ENCODE results near the gene DNM3. TPM values are rescaled to one million over a fixed set of nuclear protein-coding genes. Genes with fewer than 3 reads are reported as not detected.

The DNM3 gene
- total and polyA plus RNA-seq, 2 of the 8 experiments (the other 6 are each of a cell fraction or from before 2014, with no cell fraction given): 2.0 to 8.5 TPM

- ChIA-PET CTCF (ENCODE audit: partially characterized antibody) (interaction anchor here (1.0 to 1.4 kb wide), 2 partner anchors 12 to 13 kb away, joined by 3 to 4 read pairs; no protein-coding TSS in a partner anchor), POLR2A (ENCODE audit: partially characterized antibody) (no interaction called here)
- Histone ChIP-seq H3K23me2 (ENCODE audit: low read depth, low read length) (no peaks in the 10 kb centered on the region), H2BK20ac (ENCODE audit: low read length) (no peak overlapping the region), H3K9me3 (ENCODE audit: insufficient read depth in 2 of 2, low read depth in 1 of 2, low read length in 1 of 2) (peaks cover 0 to 5% of the 10 kb centered on the region in 2 experiments; a peak in 2 of 4 replicates), H4K91ac (replicated peaks; ENCODE audit: insufficient read length, low read length) (no peak overlapping the region), H4K8ac (ENCODE audit: extremely low read depth, insufficient read depth, low read length) (no peak overlapping the region), H3K4me2 (ENCODE audit: insufficient read depth in 1 of 2, low read depth in 2 of 2, low read length in 2 of 2) (no peak overlapping the region), H4K5ac (ENCODE audit: insufficient read length, low read depth, low read length) (no peak overlapping the region), H2BK5ac (ENCODE audit: low read depth, low read length) (no peak overlapping the region), H3K27me3 (replicated peaks in 1 of 4; ENCODE audit: control insufficient read depth in 3 of 4, extremely low read depth in 1 of 4, insufficient read depth in 3 of 4, low read length in 3 of 4) (no peaks in the 10 kb centered on the region), H3K79me1 (ENCODE audit: low read depth, low read length) (no peaks in the 10 kb centered on the region), H3K9ac (replicated peaks in 1 of 4; ENCODE audit: extremely low read depth in 1 of 4, low read depth in 3 of 4, low read length in 3 of 4) (no peak overlapping the region), H3K79me2 (ENCODE audit: control insufficient read depth in 1 of 2, insufficient read depth in 2 of 2, low read length in 2 of 2) (no peaks in the 10 kb centered on the region), H3K14ac (ENCODE audit: insufficient read length) (no peak overlapping the region), H3K27ac (ENCODE audit: low read depth, low read length) (no peak overlapping the region), H4K20me1 (replicated peaks in 1 of 2; ENCODE audit: control insufficient read depth in 1 of 2, insufficient read depth in 2 of 2, low read length in 2 of 2) (no peaks in the 10 kb centered on the region), H3K56ac (replicated peaks; ENCODE audit: insufficient read length, low read depth, low read length) (no peak overlapping the region), H3K36me3 (ENCODE audit: control insufficient read depth in 2 of 4, insufficient read depth in 4 of 4, low read length in 3 of 4) (0 out of 8 replicates have a peak, but pooled peaks cover 0 to 3% (median 0%) of the 10 kb centered on the region in 4 experiments), H2BK12ac (ENCODE audit: low read depth, low read length) (no peak overlapping the region), H3K4me3 (ENCODE audit: extremely low read depth in 1 of 4, insufficient read depth in 2 of 4, low read depth in 3 of 4, low read length in 4 of 4) (no peak overlapping the region), H2BK120ac (replicated peaks; ENCODE audit: low read depth, low read length) (no peak overlapping the region), H3K4ac (replicated peaks; ENCODE audit: insufficient read length, low read depth, low read length) (no peak overlapping the region), H2AFZ (ENCODE audit: low read length) (no peak overlapping the region), H2BK15ac (ENCODE audit: low read length) (no peak overlapping the region), H2AK5ac (ENCODE audit: low read depth, low read length) (no peak overlapping the region), H3K23ac (ENCODE audit: insufficient read length) (no peak overlapping the region), H3K18ac (ENCODE audit: extremely low read depth, low read length) (no peak overlapping the region), H3K4me1 (replicated peaks in 1 of 4; ENCODE audit: control insufficient read depth in 3 of 4, insufficient read depth in 4 of 4, low read length in 3 of 4) (peaks cover 0 to 4% (median 0%) of the 10 kb centered on the region in 4 experiments; a peak in 2 of 7 replicates)
- DNase-seq (ENCODE audit: low read depth in 1 of 2, low spot score in 2 of 2) (no peak), FAIRE-seq (no peak)
- no peak for TF ChIP-seq ZNF274 (IDR thresholded peaks at IDR 0.05; ENCODE audit: borderline replicate concordance, extremely low read depth, low read length)
- no peak for TF ChIP-seq GTF2F1 (IDR thresholded peaks at IDR 0.05; ENCODE audit: borderline replicate concordance, low read depth, low read length)
- TF ChIP-seq CHD2 (IDR thresholded peaks at IDR 0.05; ENCODE audit: low read length): no peak
- no peak for TF ChIP-seq CBX8 (IDR thresholded peaks at IDR 0.05; ENCODE audit: borderline replicate concordance, low read depth, low read length)
- no peak for TF ChIP-seq RFX5 (IDR thresholded peaks at IDR 0.05; ENCODE audit: borderline replicate concordance, low read depth, low read length)
- TF ChIP-seq RBBP5 (IDR thresholded peaks at IDR 0.05; ENCODE audit: borderline replicate concordance, low read depth, low read length): no peak
- no peak for TF ChIP-seq KDM1A (IDR thresholded peaks at IDR 0.05; ENCODE audit: borderline replicate concordance, low read length)
- WGBS, 2 experiments (ENCODE audit: extremely low coverage in 1 of 2, insufficient coverage in 1 of 2, insufficient read length in 1 of 2, insufficient replicate concordance in 2 of 2, low coverage in 1 of 2, low lambda C conversion rate in 2 of 2, missing lambda C conversion rate in 1 of 2): 53% methylated on average over 4 of the region's 4 CpGs; no CpG with 5 or more reads in 1 of the 2 experiments
Observed at GRCh38 chr1:172342584-172343239, 501.4 kb downstream of the DNM3 start.

Data from H1 (cell line).